Natural killer cell (primary cell): ENCODE data around the gene TIMP4. TPM values are rescaled to one million over a fixed set of nuclear protein-coding genes. Genes with fewer than 3 reads are reported as not detected.

Source experiments
- ATAC-seq, 3 donors: fragments of 150-1000 bp in 2 of 3; fragments of 200-7000 bp in 1 of 3; cut with Tn5 transposase; 1 replicate in 1 of 3; 2 replicates in 2 of 3; pipeline ENCODE4 v1.10.0; 2021; ENCODE audit warnings: mild to moderate bottlenecking in 2 of 3, moderate library complexity in 2 of 3
- DNase-seq, 2 donors: peaks; one replicate each; pipeline versions ENCODE4 v3.0.0 to v3.0.0-alpha.2; 2013 to 2021; ENCODE audit warnings: mixed read lengths in 1 of 2
- H3K27ac ChIP-seq: one replicate; pipeline ENCODE4 v1.5.1; 2013; ENCODE audit warnings: mild to moderate bottlenecking, low read length
- H3K27me3 ChIP-seq: one replicate; pipeline ENCODE4 v1.6.1; 2013; ENCODE audit warnings: low read length; ENCODE audit not compliant: control insufficient read depth, insufficient read depth
- H3K36me3 ChIP-seq: one replicate; pipeline ENCODE4 v1.6.1; 2013; ENCODE audit warnings: low read length; ENCODE audit not compliant: control insufficient read depth, insufficient read depth
- H3K4me1 ChIP-seq: one replicate; pipeline ENCODE4 v1.6.1; 2013; ENCODE audit warnings: low read length; ENCODE audit not compliant: control insufficient read depth, insufficient read depth
- H3K4me3 ChIP-seq: one replicate; pipeline ENCODE4 v1.5.1; 2013; ENCODE audit warnings: low read length
- H3K9me3 ChIP-seq: one replicate; pipeline ENCODE4 v1.6.1; 2013; ENCODE audit warnings: low read length; ENCODE audit not compliant: control insufficient read depth, insufficient read depth
- H3K27ac Mint-ChIP-seq, 2 donors: one replicate each; pipeline ENCODE4 v1.8.0; 2022; ENCODE audit warnings: mild to moderate bottlenecking in 2 of 2, mixed read lengths in 2 of 2, moderate library complexity in 1 of 2
- H3K27me3 Mint-ChIP-seq, 2 donors: one replicate each; pipeline ENCODE4 v1.8.0; 2022; ENCODE audit warnings: low read depth in 2 of 2, mixed read lengths in 2 of 2
- H3K36me3 Mint-ChIP-seq: one replicate; pipeline ENCODE4 v1.8.0; 2022; ENCODE audit warnings: mixed read lengths
- H3K4me1 Mint-ChIP-seq, 2 donors: one replicate each; pipeline ENCODE4 v1.8.0; 2022; ENCODE audit warnings: mixed read lengths in 2 of 2
- H3K4me3 Mint-ChIP-seq: one replicate; pipeline ENCODE4 v1.8.0; 2022; ENCODE audit warnings: mild to moderate bottlenecking, moderate library complexity, mixed read lengths
- H3K9me3 Mint-ChIP-seq, 2 donors: one replicate each; pipeline ENCODE4 v1.8.0; 2022; ENCODE audit warnings: mixed read lengths in 2 of 2
- CTCF ChIP-seq: fragments of 200-600 bp; IDR thresholded peaks from one replicate; pipeline ENCODE4 v1.8.0; 2022; ENCODE audit warnings: antibody characterized with exemption
- WGBS: methylation state at CpG from one replicate; pipeline ENCODE4 v1.1.7; 2013; ENCODE audit warnings: missing lambda C conversion rate; ENCODE audit not compliant: insufficient coverage; 5-methylcytosine and 5-hydroxymethylcytosine counted together
- intact Hi-C: fragments of 100-400 bp; cut with micrococcal nuclease; formaldehyde crosslinking; loops from one replicate; pipeline ENCODE4 v1.14.2; 2022
- total RNA-seq, 4 donors: library from RNA; stranded (reverse); fragments of 120-200 nt in 1 of 4; gene quantifications; one replicate each; pipeline versions ENCODE4 v1.2.3 to v1.2.4, GENCODE V29; 2013 to 2022

TIMP4 gene
- total RNA-seq, 3 donors from 2014 or later (not counting 1 experiment from before 2014, with no cell fraction given) = not detected

- no peaks in the 10 kb centered on the region for H3K36me3 Mint-ChIP-seq
- no peaks in the 10 kb centered on the region for H3K36me3 ChIP-seq
- no peak overlapping the region for H3K4me3 Mint-ChIP-seq
- no peaks in the 10 kb centered on the region for H3K9me3 ChIP-seq
- no peaks in the 10 kb centered on the region for H3K9me3 Mint-ChIP-seq
- H3K4me1 Mint-ChIP-seq = no peaks in the 10 kb centered on the region
- H3K4me3 ChIP-seq = no peak overlapping the region
- peaks cover 9 to 13% of the 10 kb centered on the region in 2 donors for H3K27me3 Mint-ChIP-seq
- intact Hi-C loops = no loop called here
- DNase-seq (no peak), ATAC-seq (no peak)
- WGBS = 88% methylated on average over 1 of the region's 1 CpG
- H3K4me1 ChIP-seq = no peaks in the 10 kb centered on the region
- no peak overlapping the region for H3K27ac ChIP-seq
- H3K27ac Mint-ChIP-seq = no peak overlapping the region
- TF ChIP-seq CTCF = no peak
- no peaks in the 10 kb centered on the region for H3K27me3 ChIP-seq
Observed at GRCh38 chr3:12141350-12141749, 17.4 kb downstream of the TIMP4 start.

GRCh38 chr3:12139111-12139511 is 19.6 kb downstream of the TIMP4 start:
- Histone ChIP-seq H3K9me3 (no peaks in the 10 kb centered on the region), H3K27me3 (no peaks in the 10 kb centered on the region), H3K36me3 (no peaks in the 10 kb centered on the region), H3K27ac (no peak overlapping the region), H3K4me3 (no peak overlapping the region), H3K4me1 (no peaks in the 10 kb centered on the region)
- 66% methylated on average over 5 of the region's 5 CpGs for WGBS
- DNase-seq = peak in 1 of 2 donors; percentile 10
- H3K4me1 Mint-ChIP-seq = no peaks in the 10 kb centered on the region
- no peaks in the 10 kb centered on the region for H3K36me3 Mint-ChIP-seq
- no peak overlapping the region for H3K4me3 Mint-ChIP-seq
- H3K27me3 Mint-ChIP-seq = peaks cover 9 to 14% of the 10 kb centered on the region in 2 donors
- no peak for TF ChIP-seq CTCF
- no peak for ATAC-seq
- intact Hi-C loops = loop anchor here (10.0 kb wide), 2 partner anchors 586 to 756 kb away; no protein-coding TSS in a partner anchor
- H3K27ac Mint-ChIP-seq = no peak overlapping the region
- no peaks in the 10 kb centered on the region for H3K9me3 Mint-ChIP-seq

GRCh38 chr3:12138044-12138443 is 20.7 kb downstream of the TIMP4 start:
- H3K4me3 ChIP-seq = no peak overlapping the region
- H3K27ac ChIP-seq = no peak overlapping the region
- Mint-ChIP-seq H3K4me3 (no peak overlapping the region), H3K27ac (no peak overlapping the region), H3K36me3 (no peaks in the 10 kb centered on the region), H3K4me1 (no peaks in the 10 kb centered on the region), H3K9me3 (no peaks in the 10 kb centered on the region), H3K27me3 (peaks cover 12 to 17% of the 10 kb centered on the region in 2 donors)
- ATAC-seq (no peak), DNase-seq (peak in 1 of 2 donors; percentile 21)
- no peaks in the 10 kb centered on the region for H3K36me3 ChIP-seq
- H3K9me3 ChIP-seq = no peaks in the 10 kb centered on the region
- intact Hi-C loops = loop anchor here (10.0 kb wide), 2 partner anchors 587 to 757 kb away; no protein-coding TSS in a partner anchor
- H3K27me3 ChIP-seq = no peaks in the 10 kb centered on the region
- 14% methylated on average over 1 of the region's 1 CpG for WGBS
- TF ChIP-seq CTCF = no peak
- H3K4me1 ChIP-seq = no peaks in the 10 kb centered on the region

- H3K36me3 Mint-ChIP-seq = no peaks in the 10 kb centered on the region
- no peaks in the 10 kb centered on the region for H3K4me1 ChIP-seq
- H3K27ac Mint-ChIP-seq = no peak overlapping the region
- peaks cover 15 to 22% of the 10 kb centered on the region in 2 donors for H3K27me3 Mint-ChIP-seq
- no peak for TF ChIP-seq CTCF
- no peak overlapping the region for H3K4me3 ChIP-seq
- no peak for DNase-seq
- no peak overlapping the region for H3K4me3 Mint-ChIP-seq
- 100% methylated on average over 1 of the region's 3 CpGs for WGBS
- H3K36me3 ChIP-seq = no peaks in the 10 kb centered on the region
- no peaks in the 10 kb centered on the region for H3K9me3 Mint-ChIP-seq
- intact Hi-C loops = loop anchor here (10.0 kb wide), 2 partner anchors 588 to 758 kb away; no protein-coding TSS in a partner anchor
- no peak overlapping the region for H3K27ac ChIP-seq
- H3K9me3 ChIP-seq = no peaks in the 10 kb centered on the region
- H3K4me1 Mint-ChIP-seq = no peaks in the 10 kb centered on the region
- no peak for ATAC-seq
- no peaks in the 10 kb centered on the region for H3K27me3 ChIP-seq
Observed at GRCh38 chr3:12136371-12136770, 22.3 kb downstream of the TIMP4 start.
